A549 treated with Mapracorat at 1 μM for 4 hours (cell line): ENCODE data around the gene WFDC11. TPM values are rescaled to one million over a fixed set of nuclear protein-coding genes. Genes with fewer than 3 reads are reported as not detected.

Experiments used
- total RNA-seq: library from RNA; stranded (reverse); fragments of 200-300 nt; extraction: Qiagen RNA extraction; gene quantifications from 5 replicates; pipeline ENCODE4 v1.2.3, GENCODE V29; 2022

WFDC11 gene
- total RNA-seq: not detected in 5 replicates

GRCh38 chr20:45670139-45670538 is at the start of gene WFDC11:
Gene WFDC11 (minus strand): TSS chr20:45670239. CDS start chr20:45650600, 19,639 bp downstream.

GRCh38 chr20:45704969-45705637 is 35.1 kb upstream of the WFDC11 start, which contains the start of gene WFDC10B:
Gene WFDC10B (minus strand): TSS chr20:45705019. CDS start chr20:45685992, 19,027 bp downstream.

GRCh38 chr20:45701873-45702272 is 31.8 kb upstream of the WFDC11 start, which contains the start of gene WFDC13:
Gene WFDC13 (plus strand): TSS chr20:45702038. CDS start chr20:45702124, 86 bp downstream.

GRCh38 chr20:45631184-45631583 is 38.9 kb downstream of the WFDC11 start, which contains the start of gene WFDC9:
Gene WFDC9 (minus strand): TSS chr20:45631284. CDS start chr20:45610181, 21,103 bp downstream.

GRCh38 chr20:45629496-45630100 is 40.4 kb downstream of the WFDC11 start, which contains the start of gene WFDC10A:
Gene WFDC10A (plus strand): TSS chr20:45629739. CDS start chr20:45629814, 75 bp downstream.

Other genes starting within 250 kb of the WFDC11 start
- not detected in 5 replicates for gene WFDC2, start 200.5 kb downstream of the WFDC11 start, total RNA-seq
- not detected in 5 replicates for gene SPINT3, start 154.6 kb downstream of the WFDC11 start, total RNA-seq
- not detected in 5 replicates for gene WFDC6, start 130.8 kb downstream of the WFDC11 start, total RNA-seq
- gene EPPIN, start 122.8 kb downstream of the WFDC11 start, total RNA-seq: not detected in 5 replicates
- gene WFDC8, start 91.0 kb downstream of the WFDC11 start, total RNA-seq: not detected in 5 replicates
- not detected in 5 replicates for gene WFDC10A, start 40.5 kb downstream of the WFDC11 start, total RNA-seq
- not detected in 5 replicates for gene WFDC9, start 39.0 kb downstream of the WFDC11 start, total RNA-seq
- not detected in 5 replicates for gene WFDC13, start 31.8 kb upstream of the WFDC11 start, total RNA-seq
- not detected in 5 replicates for gene WFDC10B, start 34.8 kb upstream of the WFDC11 start, total RNA-seq
- gene SPINT4, start 52.1 kb upstream of the WFDC11 start, total RNA-seq: not detected in 5 replicates
- 0.44 TPM in 1 of 5 replicates, not detected in the others for gene WFDC3, start 121.6 kb upstream of the WFDC11 start, total RNA-seq
- 32.1 to 37.5 TPM (median 35.7 TPM) in 5 replicates for gene DNTTIP1, start 121.7 kb upstream of the WFDC11 start, total RNA-seq
- gene UBE2C, start 142.4 kb upstream of the WFDC11 start, total RNA-seq: 215 to 248 TPM (median 240 TPM) in 5 replicates
- 0.28 TPM in 1 of 5 replicates, not detected in the others for gene TNNC2, start 157.1 kb upstream of the WFDC11 start, total RNA-seq
- gene SNX21, start 163.6 kb upstream of the WFDC11 start, total RNA-seq: 7.8 to 11.6 TPM (median 10.7 TPM) in 5 replicates
- 14.5 to 20.5 TPM (median 19.7 TPM) in 5 replicates for gene ACOT8, start 187.2 kb upstream of the WFDC11 start, total RNA-seq
- gene ZSWIM3, start 187.4 kb upstream of the WFDC11 start, total RNA-seq: 1.3 to 1.9 TPM (median 1.7 TPM) in 5 replicates
- gene ZSWIM1, start 211.0 kb upstream of the WFDC11 start, total RNA-seq: 4.8 to 5.9 TPM (median 5.8 TPM) in 5 replicates
- gene SPATA25, start 217.4 kb upstream of the WFDC11 start, total RNA-seq: 0.19 to 0.53 TPM (median 0.40 TPM) in 3 of 5 replicates, not detected in the others
- gene NEURL2, start 221.0 kb upstream of the WFDC11 start, total RNA-seq: 0.61 to 1.7 TPM (median 0.94 TPM) in 5 replicates
- gene CTSA, start 221.1 kb upstream of the WFDC11 start, total RNA-seq: 94.8 to 123 TPM (median 110 TPM) in 5 replicates
- gene PLTP, start 241.9 kb upstream of the WFDC11 start, total RNA-seq: 1.6 to 2.0 TPM (median 1.8 TPM) in 5 replicates